Fibroblast of villous mesenchyme (primary cell): ENCODE results near the gene DSP. TPM values are rescaled to one million over a fixed set of nuclear protein-coding genes. Genes with fewer than 3 reads are reported as not detected.

ENCODE experiments used
- DNase-seq: peaks from one replicate; pipeline ENCODE4 v3.0.0-alpha.2; 2010; ENCODE audit warnings: low read depth
- H3K4me3 ChIP-seq: 2 replicates; pipeline ENCODE4 v1.5.1; 2011; ENCODE audit warnings: low read depth, mild to moderate bottlenecking, low read length
- CTCF ChIP-seq: IDR thresholded peaks from 2 replicates; pipeline ENCODE4 v1.5.1; 2012; ENCODE audit warnings: low read depth, mild to moderate bottlenecking, low read length; ENCODE audit not compliant: insufficient read depth
- total RNA-seq: library from RNA; depleted of rRNA; stranded (reverse); fragments of >200 nt; gene quantifications from 2 replicates; pipeline ENCODE4 v1.2.3, GENCODE V29; 2012

DSP gene
- 28.1 and 33.2 TPM in 2 replicates for total RNA-seq

GRCh38 chr6:7541175-7542064, at the start of gene DSP:
Gene DSP, plus strand, starts transcription at chr6:7541671. Its CDS starts 245 bp downstream, at chr6:7541916.
- TF ChIP-seq CTCF: no peak
- H3K4me3 ChIP-seq: peak within 1 kb of the TSS; percentile 56
- no peak for DNase-seq

GRCh38 chr6:7493866-7494265, 47.6 kb upstream of the DSP start:
- DNase-seq: no peak
- TF ChIP-seq CTCF: no peak
- H3K4me3 ChIP-seq: no peak overlapping the region

GRCh38 chr6:7494638-7495037, 46.8 kb upstream of the DSP start:
- H3K4me3 ChIP-seq: no peak overlapping the region
- no peak for TF ChIP-seq CTCF

GRCh38 chr6:7496266-7496875, 45.1 kb upstream of the DSP start:
- DNase-seq: no peak
- TF ChIP-seq CTCF: no peak
- no peak overlapping the region for H3K4me3 ChIP-seq

More at GRCh38 chr6:7494638-7495037, 46.8 kb upstream of the DSP start:
- no peak for DNase-seq

- no peak overlapping the region for H3K4me3 ChIP-seq
- no peak for TF ChIP-seq CTCF
- no peak for DNase-seq
Measured at GRCh38 chr6:7500752-7501282, 40.7 kb upstream of the DSP start.

- no peak for TF ChIP-seq CTCF
- H3K4me3 ChIP-seq: no peak overlapping the region
- no peak for DNase-seq
Measured at GRCh38 chr6:7502743-7503142, 38.7 kb upstream of the DSP start.
